K562 (cell line): ENCODE measurements around the gene OPCML. TPM values are rescaled to one million over a fixed set of nuclear protein-coding genes. Genes with fewer than 3 reads are reported as not detected.

ENCODE experiments used
- BACH1 ChIP-seq: fragments of 200-800 bp; sonication (Bioruptor generic); IDR thresholded peaks from 2 replicates; pipeline ENCODE4 v1.6.1; 2016; ENCODE audit warnings: missing genetic modification characterization, missing compliant biosample characterization
- NR2C2 ChIP-seq, 2 experiments: fragments of 200-800 bp in 1 of 2; sonication (Bioruptor generic) in 1 of 2; sonication (generic) in 1 of 2; formaldehyde crosslinking in 1 of 2; IDR thresholded peaks; 2 replicates each; pipeline versions ENCODE4 v1.6.1 to v1.8.0; 2016 to 2022; ENCODE audit warnings: mild to moderate bottlenecking in 1 of 2, missing compliant biosample characterization in 1 of 2, missing genetic modification characterization in 1 of 2, missing genetic modification reagents in 1 of 2
- SAFB ChIP-seq: fragments of 200-400 bp; formaldehyde crosslinking; IDR thresholded peaks from 2 replicates; pipeline ENCODE4 v1.6.1; 2017; ENCODE audit warnings: low read depth, low read length, borderline replicate concordance
- TRIM28 ChIP-seq: fragments of 450-650 bp; IDR thresholded peaks from 2 replicates; pipeline ENCODE4 v1.6.1; 2017
- ZKSCAN3 ChIP-seq: fragments of 250-450 bp; sonication (Bioruptor Pico); IDR thresholded peaks from 2 replicates; pipeline ENCODE4 v1.4.0; 2020
- ZNF318 ChIP-seq, 2 experiments: fragments of 450-650 bp; IDR thresholded peaks; 2 replicates each; pipeline ENCODE4 v1.6.1; 2016; ENCODE audit warnings: mild to moderate bottlenecking in 2 of 2, borderline replicate concordance in 1 of 2, low read depth in 1 of 2, moderate library complexity in 1 of 2
- polyA plus RNA-seq, 8 experiments: library from polyadenylated mRNA; depleted of rRNA in 4 of 8; stranded (reverse) in 5 of 8; unstranded in 3 of 8; fragments of >200 nt; fragmentation: Nextera tagmentation in 2 of 8; fragmentation: Illumina TruSeq in 1 of 8; extraction: Ambion mirVana in 2 of 8; extraction: Trizol in 1 of 8; gene quantifications; 2 replicates each; pipeline versions ENCODE4 v1.2.1 to v1.2.3, GENCODE V29; 2011 to 2014; ENCODE audit warnings: inconsistent platforms in 1 of 8, missing spikeins in 1 of 8
- total RNA-seq, 7 experiments: library from RNA; depleted of rRNA in 6 of 7; stranded (reverse); fragments of >200 nt in 6 of 7; fragmentation: Illumina TruSeq in 2 of 7; extraction: Trizol in 2 of 7; gene quantifications; 2 replicates each; pipeline versions ENCODE4 v1.2.1 to v1.2.3, GENCODE V29; 2011 to 2021; ENCODE audit warnings: low replicate concordance in 1 of 7

The OPCML gene
- total and polyA plus RNA-seq, 9 of the 15 experiments (the other 6 are each of a cell fraction or from before 2014, with no cell fraction given): not detected

DNA sequence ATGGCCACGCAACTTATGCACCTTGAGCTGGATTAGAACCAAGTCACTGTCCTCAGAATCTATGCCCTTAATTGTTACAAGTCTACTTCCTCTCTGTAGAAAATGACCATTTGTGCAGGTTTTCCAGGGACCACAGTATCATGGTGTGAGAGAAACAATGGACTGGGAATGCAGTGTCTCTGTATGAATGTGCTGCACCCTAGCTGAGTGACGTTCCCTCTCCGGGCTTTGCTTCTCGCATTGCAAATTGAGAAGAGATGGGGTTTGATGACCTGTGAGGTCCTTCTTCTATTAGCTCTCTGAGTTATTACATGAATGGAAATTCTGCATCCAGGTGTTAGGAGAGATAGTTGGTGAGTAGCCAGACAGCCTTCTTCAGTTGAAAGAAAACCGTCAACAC is 1109.6 kb downstream of the OPCML start (continued):
- TF ChIP-seq BACH1 (no peak), ZNF318 (IDR thresholded peaks at IDR 0.05; ENCODE audit: borderline replicate concordance in 1 of 2, low read depth in 1 of 2) (no peak), SAFB (no peak), TRIM28 (no peak), ZKSCAN3 (CRISPR knock-in tag) (no peak), NR2C2 (CRISPR knock-in tag; IDR thresholded peaks at IDR 0.05) (no peak), NR2C2 (tag; IDR thresholded peaks at IDR 0.05) (no peak)
- TF ChIP-seq, all 486 proteins: peak for 0
